SU-DHL-6 (cell line): Measurements from ENCODE around the gene LHX2.

Source experiments
- H2AFZ ChIP-seq: fragments of 200-600 bp; sonication (generic); 2 replicates; pipeline ENCODE4 v1.6.1; 2014; ENCODE audit warnings: low read depth, mild to moderate bottlenecking, moderate library complexity, mixed read lengths, antibody characterized with exemption, low read length; ENCODE audit not compliant: severe bottlenecking
- H3F3A ChIP-seq: fragments of 200-600 bp; shearing (Covaris generic); 2 replicates; pipeline ENCODE4 v1.6.0; 2016; ENCODE audit warnings: antibody characterized with exemption, mild to moderate bottlenecking; ENCODE audit not compliant: insufficient read depth
- H3K27ac ChIP-seq: fragments of 200-600 bp; sonication (generic); 2 replicates; pipeline ENCODE4 v1.5.1; 2016; ENCODE audit warnings: low read depth, mild to moderate bottlenecking, low read length, moderate library complexity, mixed read lengths
- H3K27me3 ChIP-seq: fragments of 200-600 bp; sonication (generic), shearing (Covaris generic); 2 replicates; pipeline ENCODE4 v1.6.0; 2014; ENCODE audit warnings: mild to moderate bottlenecking, low read length
- H3K36me3 ChIP-seq: fragments of 200-600 bp; sonication (generic); 2 replicates; pipeline ENCODE4 v1.6.1; 2014; ENCODE audit warnings: mild to moderate bottlenecking, low read length, mixed read lengths
- H3K4me2 ChIP-seq: fragments of 300-600, 200-600 bp; shearing (Covaris generic), sonication (generic); 2 replicates; pipeline ENCODE4 v1.6.0; 2014; ENCODE audit warnings: low read length, low read depth, mild to moderate bottlenecking; ENCODE audit not compliant: poor library complexity, severe bottlenecking
- H3K4me3 ChIP-seq: fragments of 200-600 bp; sonication (generic); 2 replicates; pipeline ENCODE4 v1.5.1; 2014; ENCODE audit warnings: antibody characterized with exemption, low read length, mild to moderate bottlenecking, mixed read lengths; ENCODE audit not compliant: insufficient read depth, poor library complexity, severe bottlenecking
- H3K79me2 ChIP-seq: fragments of 200-600 bp; sonication (generic); 2 replicates; pipeline ENCODE4 v1.6.1; 2014; ENCODE audit warnings: mild to moderate bottlenecking, low read length, moderate library complexity; ENCODE audit not compliant: insufficient read depth
- H3K9ac ChIP-seq: fragments of 200-600 bp; sonication (generic); 2 replicates; pipeline ENCODE4 v1.7.0; 2014; ENCODE audit warnings: mild to moderate bottlenecking, low read length
- H3K9me2 ChIP-seq: fragments of 200-600 bp; sonication (generic); replicated peaks from 2 replicates; pipeline ENCODE4 v1.6.1; 2014; ENCODE audit warnings: low read length; ENCODE audit not compliant: insufficient read depth
- H3K9me3 ChIP-seq: fragments of 200-600 bp; sonication (generic); 2 replicates; pipeline ENCODE4 v1.6.1; 2014; ENCODE audit warnings: low read length, mixed read lengths; ENCODE audit not compliant: insufficient read depth
- H4K20me1 ChIP-seq: fragments of 200-600 bp; sonication (generic); 2 replicates; pipeline ENCODE4 v1.6.1; 2014; ENCODE audit warnings: low read depth, mild to moderate bottlenecking, antibody characterized with exemption, low read length, moderate library complexity, mixed read lengths
- CTCF ChIP-seq: fragments of 200-600 bp; sonication (generic); IDR thresholded peaks from one replicate; pipeline ENCODE4 v1.5.1; 2017; ENCODE audit warnings: antibody characterized with exemption, mild to moderate bottlenecking, low read length, moderate library complexity; ENCODE audit not compliant: insufficient read depth, poor library complexity, severe bottlenecking
- EZH2phosphoT487 ChIP-seq: fragments of 200-600 bp; sonication (generic), shearing (Covaris generic); conservative IDR thresholded peaks from 2 replicates; pipeline ENCODE4 v1.6.1; 2018; ENCODE audit warnings: mild to moderate bottlenecking, antibody characterized with exemption, low read length, moderate library complexity, mixed read lengths

LHX2 gene

GRCh38 chr9:124032247-124032646 is 20.7 kb downstream of the LHX2 start:
- H3K79me2 ChIP-seq: no peaks in the 10 kb centered on the region
- H3K4me3 ChIP-seq: no peak overlapping the region
- H3K4me2 ChIP-seq: no peak overlapping the region
- H3K27ac ChIP-seq: no peak overlapping the region
- no peaks in the 10 kb centered on the region for H4K20me1 ChIP-seq
- H2AFZ ChIP-seq: no peak overlapping the region
- no peaks in the 10 kb centered on the region for H3F3A ChIP-seq
- TF ChIP-seq EZH2phosphoT487: no peak
- no peak for TF ChIP-seq CTCF
- H3K9me2 ChIP-seq: no peaks in the 10 kb centered on the region
- H3K9me3 ChIP-seq: no peaks in the 10 kb centered on the region
- no peak overlapping the region for H3K9ac ChIP-seq
- H3K36me3 ChIP-seq: no peaks in the 10 kb centered on the region
- no peaks in the 10 kb centered on the region for H3K27me3 ChIP-seq

- no peak overlapping the region for H3K27ac ChIP-seq
- no peaks in the 10 kb centered on the region for H4K20me1 ChIP-seq
- H3K4me2 ChIP-seq: no peak overlapping the region
- H3K36me3 ChIP-seq: no peaks in the 10 kb centered on the region
- H3K9ac ChIP-seq: no peak overlapping the region
- no peak overlapping the region for H3K4me3 ChIP-seq
- H3K27me3 ChIP-seq: no peaks in the 10 kb centered on the region
- no peaks in the 10 kb centered on the region for H3K9me3 ChIP-seq
- H2AFZ ChIP-seq: no peak overlapping the region
- H3K9me2 ChIP-seq: no peaks in the 10 kb centered on the region
- TF ChIP-seq EZH2phosphoT487 (no peak), CTCF (no peak)
- H3K79me2 ChIP-seq: no peaks in the 10 kb centered on the region
- H3F3A ChIP-seq: no peaks in the 10 kb centered on the region
These were observed 21.8 kb downstream of the LHX2 start for GRCh38 chr9:124033348-124033747.

- no peaks in the 10 kb centered on the region for H3K27me3 ChIP-seq
These were observed 22.4 kb downstream of the LHX2 start for GRCh38 chr9:124033967-124034366.

More at GRCh38 chr9:124033967-124034366, 22.4 kb downstream of the LHX2 start:
- no peak overlapping the region for H3K4me3 ChIP-seq
- no peak for TF ChIP-seq EZH2phosphoT487
- no peak for TF ChIP-seq CTCF
- no peaks in the 10 kb centered on the region for H3K36me3 ChIP-seq
- H3K79me2 ChIP-seq: no peaks in the 10 kb centered on the region
- no peak overlapping the region for H3K27ac ChIP-seq
- H3K9me3 ChIP-seq: no peaks in the 10 kb centered on the region
- no peak overlapping the region for H3K9ac ChIP-seq
- no peak overlapping the region for H2AFZ ChIP-seq
- no peaks in the 10 kb centered on the region for H3K9me2 ChIP-seq
- no peaks in the 10 kb centered on the region for H4K20me1 ChIP-seq
- H3K4me2 ChIP-seq: no peak overlapping the region
- H3F3A ChIP-seq: no peaks in the 10 kb centered on the region
